Colon (tissue), 2 donors: ENCODE results near the gene COL6A1.
"Not testable (repeated sequence)": the region's sequence is repeated elsewhere in the genome, so short reads cannot be mapped to it uniquely, and the experiment has no call there.

Experiments used
- FAIRE-seq: peaks from 2 replicates; lab custom pipeline; 2012; peaks lifted over from hg19 to GRCh38; lab: Jason Lieb, UNC
- donor health status: control.
- donor health status: control.

COL6A1 gene

DNA sequence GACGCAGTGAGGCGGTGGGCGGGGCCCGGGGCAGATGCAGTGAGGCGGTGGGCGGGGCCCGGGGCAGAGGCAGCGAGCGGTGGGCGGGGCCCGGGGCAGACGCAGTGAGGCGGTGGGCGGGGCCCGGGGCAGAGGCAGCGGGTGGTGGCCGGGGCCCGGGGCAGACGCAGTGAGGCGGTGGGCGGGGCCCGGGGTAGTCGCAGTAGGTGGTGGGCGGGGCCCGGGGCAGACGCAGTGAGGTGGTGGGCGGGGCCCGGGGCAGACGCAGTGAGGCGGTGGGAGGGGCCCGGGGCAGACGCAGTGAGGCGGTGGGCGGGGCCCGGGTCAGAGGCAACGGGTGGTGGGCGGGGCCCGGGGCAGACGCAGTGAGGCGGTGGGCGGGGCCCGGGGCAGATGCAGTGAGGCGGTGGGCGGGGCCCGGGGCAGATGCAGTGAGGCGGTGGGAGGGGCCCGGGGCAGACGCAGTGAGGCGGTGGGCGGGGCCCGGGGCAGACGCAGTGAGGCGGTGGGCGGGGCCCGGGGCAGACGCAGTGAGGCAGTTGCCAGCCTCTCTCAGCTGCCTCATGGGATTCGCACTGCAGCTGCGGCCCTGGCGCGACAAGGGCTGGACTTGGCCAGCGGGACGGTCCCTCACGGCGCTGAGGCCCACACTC, 24.4 kb downstream of the COL6A1 start:
- not testable (repeated sequence) for FAIRE-seq

DNA sequence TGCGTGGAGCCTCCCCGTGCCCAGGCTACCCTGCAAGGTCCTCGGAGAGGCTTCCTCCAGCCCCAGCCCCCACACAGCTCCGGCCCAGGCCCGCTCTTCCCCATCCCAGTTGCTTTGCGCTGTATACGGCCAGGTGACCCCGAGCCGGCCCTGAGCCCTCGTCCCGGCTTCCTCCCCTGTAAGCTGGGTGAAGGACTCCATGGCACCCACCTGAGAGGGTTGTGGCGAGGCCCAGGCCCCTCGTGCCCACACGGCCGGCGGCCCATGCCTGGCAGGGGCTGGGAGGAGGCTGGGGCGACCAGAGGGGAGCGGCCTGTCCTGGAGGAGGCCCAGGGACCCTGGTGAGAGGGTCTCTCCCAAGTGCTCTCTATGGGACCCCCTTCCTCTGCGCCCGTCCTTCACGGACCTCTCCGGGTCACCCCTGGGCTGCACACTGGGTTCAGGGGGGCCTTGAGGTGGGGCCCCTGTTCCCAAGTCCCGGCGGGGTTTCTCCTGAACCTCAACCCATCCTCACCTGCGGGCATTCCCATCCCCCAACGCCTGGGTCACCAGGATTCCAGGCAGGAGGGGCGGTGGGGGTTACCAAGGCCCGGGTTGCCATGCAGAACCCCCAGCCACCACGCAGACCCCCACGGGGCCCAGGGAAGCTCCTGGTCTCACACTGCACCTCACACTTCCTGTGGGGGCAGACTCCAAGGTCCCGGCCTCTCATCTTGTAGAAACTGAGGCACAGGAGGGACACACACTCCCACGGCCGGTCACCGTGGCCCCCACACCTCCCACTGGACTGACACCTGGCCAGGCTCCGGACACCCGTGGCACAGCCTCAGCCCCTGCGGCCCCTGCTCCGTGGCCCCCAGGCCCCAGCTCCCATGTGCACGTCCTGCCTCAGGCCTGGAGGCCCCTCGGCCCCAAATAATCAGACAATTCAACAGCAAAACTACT, 25.2 kb downstream of the COL6A1 start:
- FAIRE-seq = no peak

DNA sequence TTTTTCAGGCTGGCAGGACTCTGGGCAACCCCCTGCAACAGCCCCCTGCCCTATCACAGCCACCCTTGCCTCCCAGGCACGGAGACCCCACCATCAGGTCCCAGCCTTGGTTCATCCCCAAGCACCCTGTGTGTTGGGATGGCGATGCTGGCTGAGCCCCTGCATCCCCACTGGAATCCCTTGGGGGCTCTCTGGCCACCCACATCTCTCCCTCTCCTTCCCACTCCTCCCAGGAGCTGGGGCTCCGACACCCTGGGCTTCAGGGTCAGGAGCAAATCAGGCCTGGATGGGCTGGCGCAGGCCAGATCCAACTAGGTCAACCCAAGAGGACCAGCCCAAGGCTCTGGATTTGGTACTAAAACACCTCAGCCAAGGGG, 25.9 kb downstream of the COL6A1 start:
- FAIRE-seq = no peak

DNA sequence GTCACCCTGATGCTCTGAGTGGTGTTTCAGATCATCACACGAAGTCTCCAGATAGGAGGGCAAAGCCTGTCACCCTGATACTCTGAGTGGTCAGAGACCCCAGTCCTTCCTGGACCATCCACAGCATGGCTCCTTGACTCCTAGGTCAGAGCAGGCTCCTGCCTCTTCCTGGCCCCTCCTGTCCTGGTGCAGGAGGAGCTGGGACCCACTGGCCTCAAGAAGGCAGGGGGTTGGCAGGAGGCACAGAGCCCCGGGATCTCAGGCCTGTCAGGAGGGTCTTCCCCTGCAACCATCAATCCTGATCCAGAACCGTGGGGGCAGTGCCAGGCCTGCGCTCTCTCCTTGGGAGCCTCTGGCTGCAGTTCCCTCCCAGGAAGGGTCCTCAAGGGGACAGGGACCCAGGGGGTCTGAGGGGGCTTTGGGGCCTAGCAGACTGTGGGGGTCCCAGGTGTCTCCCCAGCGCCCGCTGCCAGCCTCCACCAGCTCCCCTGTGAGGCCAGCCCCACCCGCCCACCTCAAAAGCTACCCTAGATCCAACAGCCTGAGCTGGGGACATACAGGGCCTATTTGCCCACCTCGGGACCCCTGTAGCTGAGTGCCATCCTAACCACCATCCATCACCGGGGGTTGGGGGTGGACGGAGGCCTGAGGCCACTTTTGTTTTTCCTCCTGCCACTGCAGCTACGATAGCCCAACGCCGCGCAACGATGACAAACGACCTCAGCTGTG, 27.5 kb downstream of the COL6A1 start:
- FAIRE-seq = no peak

DNA sequence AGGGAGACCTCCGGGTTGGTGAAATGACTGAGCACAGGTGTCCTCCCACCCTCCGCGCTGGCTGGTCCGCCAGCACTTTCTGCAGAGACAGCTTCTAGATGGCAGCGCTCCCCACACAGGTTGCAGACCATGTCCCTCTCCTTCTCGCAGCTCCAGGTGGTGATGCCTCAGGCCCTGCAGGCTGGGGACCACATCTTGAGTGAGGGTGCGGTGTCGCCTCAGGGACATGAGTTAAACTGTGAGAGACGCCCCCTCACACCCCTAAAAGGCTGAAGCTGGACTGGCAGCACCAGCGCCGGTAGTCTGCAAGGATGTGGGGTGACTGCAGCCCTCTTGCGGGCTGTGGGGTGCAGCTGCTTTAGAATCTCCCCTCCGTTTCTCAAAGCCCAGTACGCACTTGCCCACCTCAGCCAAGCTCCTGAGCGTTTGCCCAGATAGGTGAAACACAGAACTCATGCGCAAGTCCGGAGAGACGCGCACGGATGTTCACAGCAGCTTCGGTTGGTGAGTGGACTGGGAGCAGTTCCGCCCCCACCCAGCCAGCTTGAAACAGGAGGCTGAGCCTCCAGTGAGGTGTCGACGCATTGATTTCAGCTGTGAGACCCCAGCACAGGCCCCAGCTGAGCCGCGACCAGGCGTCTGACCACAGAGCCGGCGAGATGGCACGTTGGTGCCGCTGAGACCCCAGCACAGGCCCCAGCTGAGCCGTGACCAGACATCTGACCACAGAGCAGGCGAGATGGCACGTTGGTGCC, 28.6 kb downstream of the COL6A1 start:
- no peak for FAIRE-seq

DNA sequence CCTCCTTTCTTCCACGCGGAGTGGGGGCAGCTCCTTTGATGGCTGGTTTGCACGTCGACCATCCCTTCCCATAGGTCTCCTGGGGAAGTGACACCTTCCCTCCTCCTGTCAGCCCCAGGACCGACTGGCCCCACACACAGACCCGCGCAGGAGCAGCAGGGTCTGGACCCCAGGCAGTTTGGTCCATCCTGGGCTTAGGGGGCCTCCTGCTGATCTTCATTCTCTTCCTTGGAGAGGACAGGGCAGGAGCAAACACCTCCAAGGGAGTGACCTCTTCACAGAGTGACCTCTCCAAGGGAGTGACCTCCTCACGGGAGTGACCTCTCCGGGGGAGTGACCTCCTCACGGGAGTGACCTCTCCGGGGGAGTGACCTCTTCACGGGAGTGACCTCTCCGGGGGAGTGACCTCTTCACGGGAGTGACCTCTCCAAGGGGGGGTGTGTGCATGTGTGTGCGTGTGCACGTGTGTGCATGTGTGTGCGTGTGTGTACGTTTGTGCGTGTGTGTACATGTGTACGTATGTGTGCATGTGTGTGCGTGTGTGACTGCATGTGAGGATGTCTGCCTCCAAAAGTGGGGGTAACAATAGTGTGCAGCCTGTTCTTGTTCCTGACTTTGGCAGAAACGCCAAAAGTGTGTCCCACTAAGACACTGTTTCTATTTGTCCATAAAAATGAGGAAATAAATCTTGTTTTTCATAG, 29.8 kb downstream of the COL6A1 start:
- no peak for FAIRE-seq

DNA sequence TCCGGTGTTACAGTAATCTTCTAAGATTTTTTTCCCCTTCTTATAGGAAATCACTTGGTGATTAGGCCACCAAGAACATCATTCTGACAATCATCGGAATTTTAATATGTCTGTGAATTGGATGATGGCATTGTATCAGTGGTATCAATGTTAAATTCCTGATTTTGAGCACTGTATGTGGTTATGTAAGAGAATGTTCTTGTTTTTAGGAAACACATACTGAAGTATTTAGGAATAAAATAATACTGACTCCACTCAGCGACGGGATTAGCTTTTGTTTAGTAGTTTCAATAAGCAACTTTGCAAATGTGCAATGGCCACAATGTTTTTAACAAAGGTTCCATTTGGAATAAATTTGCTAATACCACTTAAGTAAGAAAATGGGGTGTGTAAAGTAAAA, 30.6 kb downstream of the COL6A1 start:
- no peak for FAIRE-seq

DNA sequence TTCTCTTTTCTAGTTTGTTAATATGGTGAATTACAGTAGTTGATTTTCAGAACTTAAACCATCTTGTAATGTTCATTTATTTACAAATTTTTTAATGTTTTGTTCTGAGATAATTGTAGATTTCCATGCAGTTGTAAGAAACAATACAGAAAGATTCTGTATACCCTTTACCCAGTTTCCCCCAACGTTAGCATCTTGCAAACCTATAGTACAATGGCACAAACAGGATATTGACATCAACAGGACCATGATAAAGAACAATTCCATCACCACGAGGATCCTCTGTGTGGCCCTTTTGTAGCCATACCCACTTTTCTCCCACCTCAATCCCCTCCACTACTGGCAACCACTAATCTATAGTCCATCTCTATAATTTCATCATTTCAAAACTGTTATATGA, 33.3 kb downstream of the COL6A1 start:
- no peak for FAIRE-seq

DNA sequence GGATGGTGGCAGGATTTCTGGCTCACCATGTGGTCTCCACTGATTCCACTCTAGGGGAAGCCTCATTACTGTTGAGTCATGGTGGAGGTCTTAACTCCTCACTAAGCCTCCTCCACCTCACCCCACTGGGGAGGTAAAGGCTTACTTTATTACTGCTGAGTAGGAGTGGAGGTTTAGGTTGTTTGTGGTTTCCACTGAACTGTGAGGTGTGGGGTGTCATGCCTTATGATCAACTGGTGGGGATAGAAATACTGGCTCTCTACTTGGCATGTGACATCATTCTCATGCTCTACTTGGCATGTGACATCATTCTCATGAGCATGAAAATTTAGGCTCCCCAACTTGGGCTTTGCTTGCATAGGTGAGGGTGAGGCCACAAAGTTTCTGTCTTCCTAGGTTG, 35.6 kb downstream of the COL6A1 start:
- FAIRE-seq = no peak

DNA sequence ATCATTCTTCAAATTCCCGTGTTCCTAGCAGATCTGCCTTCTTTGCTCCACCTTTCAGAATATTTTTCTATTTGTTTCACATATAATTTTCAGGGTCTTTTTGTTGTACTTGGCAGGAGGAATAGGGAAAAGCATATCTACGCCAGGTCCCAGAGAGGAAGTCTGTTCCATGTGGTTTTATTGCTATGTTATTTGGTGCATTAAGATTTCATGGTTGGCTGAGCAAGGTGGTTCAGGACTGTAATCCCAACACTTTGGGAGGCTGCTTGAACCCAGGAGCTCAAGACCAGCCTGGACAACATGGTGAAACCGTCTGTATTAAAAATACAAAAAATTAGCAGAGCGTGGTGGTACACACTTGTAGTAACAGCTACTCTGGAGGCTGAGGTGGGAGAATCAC, 36.1 kb downstream of the COL6A1 start:
- FAIRE-seq = no peak

DNA sequence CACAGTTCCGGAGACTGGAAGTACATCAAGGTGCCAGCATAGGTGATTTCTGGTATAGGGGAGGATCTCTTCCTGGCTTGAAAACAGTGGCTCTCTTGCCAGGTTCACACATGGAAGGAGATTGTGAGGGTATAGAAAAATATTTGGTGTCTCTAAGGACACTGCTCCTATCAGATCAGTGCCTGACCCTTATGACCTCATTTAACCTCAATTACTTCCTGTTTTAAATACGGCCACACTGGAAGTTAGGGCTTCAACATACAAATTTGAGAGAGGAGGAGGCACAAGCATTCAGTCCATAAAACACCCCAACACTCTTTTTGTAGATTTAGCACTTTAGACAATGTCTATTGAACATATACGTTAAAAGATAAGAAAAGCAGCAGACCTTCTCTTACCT, 37.0 kb downstream of the COL6A1 start:
- FAIRE-seq = no peak

DNA sequence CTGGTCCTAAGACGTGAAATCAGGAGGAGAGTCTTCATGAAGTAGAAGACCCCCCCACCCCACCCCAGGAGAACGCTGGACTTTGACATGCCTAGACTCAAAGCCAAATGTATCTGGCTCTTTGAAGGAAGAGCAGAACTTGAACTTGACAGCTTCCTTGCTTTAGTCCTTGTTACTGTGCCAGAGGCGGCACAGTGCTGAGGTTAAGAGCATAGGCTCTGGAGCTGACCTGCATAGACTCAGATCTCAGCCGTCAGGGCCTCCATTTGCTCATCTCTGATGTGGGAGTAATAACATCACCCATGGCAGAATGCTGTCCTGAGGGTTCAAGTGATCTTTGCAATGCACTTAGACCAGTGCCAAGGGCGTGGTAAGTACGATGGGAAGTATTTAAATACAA, 39.0 kb downstream of the COL6A1 start:
- FAIRE-seq = no peak

DNA sequence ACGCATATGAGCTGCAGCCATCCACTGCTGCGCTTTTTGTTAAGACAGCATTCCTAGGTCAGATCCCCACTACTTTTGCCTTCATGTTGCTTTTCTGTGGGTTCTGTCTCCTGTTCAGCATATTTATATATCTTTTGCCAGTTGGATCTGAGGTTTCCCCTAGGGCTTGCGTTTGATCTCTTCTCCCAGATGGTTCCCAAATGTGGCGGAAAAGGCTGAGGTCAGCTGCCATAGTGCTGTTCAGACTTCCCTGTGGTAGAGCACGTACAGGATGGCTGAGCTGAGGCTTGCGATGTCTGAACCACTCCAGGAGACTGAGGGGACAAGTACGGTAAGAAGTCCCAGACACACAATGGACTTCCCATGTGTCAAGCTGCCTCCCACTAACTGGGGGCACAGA, 39.8 kb downstream of the COL6A1 start:
- FAIRE-seq = no peak

DNA sequence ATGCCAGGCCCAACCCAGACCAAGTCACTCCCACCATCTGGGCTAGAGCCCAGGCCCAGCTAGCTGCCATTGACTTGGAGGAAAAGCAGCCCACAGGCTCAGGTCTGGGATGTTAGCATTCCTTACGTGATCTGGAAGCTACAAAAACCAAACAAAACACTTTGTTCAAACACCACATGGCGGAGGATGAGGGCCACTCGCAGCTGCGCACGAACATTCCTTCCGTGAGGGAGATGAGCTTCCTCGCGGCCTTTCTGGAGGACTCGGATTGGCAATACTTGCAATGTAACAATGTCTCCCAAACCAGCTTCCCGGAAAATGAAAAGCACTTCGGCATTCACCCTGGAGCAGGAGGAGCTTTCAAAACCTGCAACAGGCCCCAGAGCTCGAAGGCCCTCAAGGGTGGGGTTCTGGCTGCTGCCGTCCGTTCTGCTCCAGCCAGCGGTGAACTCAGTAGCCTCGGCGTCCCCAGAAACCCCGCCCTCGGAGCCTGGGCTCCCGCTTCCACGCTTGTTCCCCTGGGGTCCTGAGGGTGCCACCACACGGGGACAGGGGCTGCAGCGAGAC, 40.5 kb downstream of the COL6A1 start:
- no peak for FAIRE-seq

DNA sequence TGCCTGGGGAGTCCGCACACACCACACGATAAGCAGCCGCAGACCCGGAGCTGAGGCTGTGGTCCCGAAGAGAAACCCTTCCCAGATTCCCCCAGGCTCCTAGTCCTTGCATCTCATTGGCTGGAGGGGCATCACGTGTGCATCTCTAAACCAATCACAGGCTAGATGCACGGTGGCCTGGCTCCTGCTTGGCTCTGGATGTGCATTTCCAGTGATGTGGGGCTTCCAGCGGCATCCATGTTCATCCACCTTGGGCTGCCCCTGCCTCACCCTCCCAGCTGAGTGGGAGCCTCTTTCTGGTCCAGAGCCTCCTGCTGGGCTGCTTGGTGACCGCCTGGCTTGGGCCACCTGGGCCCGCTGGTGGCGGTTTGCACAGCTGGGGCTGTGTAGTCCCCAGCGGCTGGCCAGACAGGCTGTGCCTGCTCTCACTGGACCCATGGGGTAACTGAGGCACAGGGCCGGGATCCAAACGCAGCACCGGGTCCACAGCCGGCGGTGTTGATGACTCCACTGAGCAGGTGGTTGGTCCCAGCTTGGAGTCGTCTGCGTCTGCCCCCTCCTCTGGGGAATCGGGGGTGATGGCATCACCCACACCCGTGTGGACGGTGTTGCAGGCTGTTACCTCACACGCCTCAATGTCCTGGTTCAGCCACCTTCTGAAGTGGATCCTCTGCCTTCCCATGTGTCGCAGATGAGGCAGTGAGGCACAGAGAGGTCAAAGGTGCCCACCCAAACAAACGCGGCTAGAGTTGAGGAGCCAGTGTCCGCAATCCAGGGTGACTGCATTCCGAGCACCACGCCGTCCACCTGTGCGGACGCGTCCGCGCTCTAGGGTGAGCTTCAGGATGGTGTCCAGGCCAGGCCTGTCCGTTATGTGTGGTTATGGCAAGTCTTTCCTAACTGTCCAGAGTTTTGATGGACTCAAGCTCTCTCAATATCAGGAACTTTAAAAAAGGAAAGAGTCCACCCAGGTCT, 41.3 kb downstream of the COL6A1 start:
- FAIRE-seq = no peak

DNA sequence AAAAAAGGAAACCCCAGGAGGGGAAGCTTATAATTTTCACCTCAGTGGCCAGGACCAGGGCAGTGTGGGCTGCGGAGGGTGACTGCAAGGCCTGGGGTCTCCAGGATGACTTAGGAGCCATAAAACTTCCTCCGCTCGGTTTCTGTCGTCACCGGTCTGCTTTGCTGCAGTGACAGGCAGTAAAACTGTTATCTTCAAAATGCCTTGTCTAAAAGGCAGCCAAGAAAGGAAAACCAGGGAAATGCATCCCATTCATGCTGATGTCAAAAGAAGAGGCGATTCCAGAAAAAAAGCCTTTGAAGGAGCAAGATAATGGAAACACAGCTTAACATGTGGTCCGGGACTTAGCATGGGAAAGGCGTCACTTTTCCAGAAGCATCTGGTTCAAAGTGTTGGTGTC, 42.0 kb downstream of the COL6A1 start:
- FAIRE-seq = no peak

DNA sequence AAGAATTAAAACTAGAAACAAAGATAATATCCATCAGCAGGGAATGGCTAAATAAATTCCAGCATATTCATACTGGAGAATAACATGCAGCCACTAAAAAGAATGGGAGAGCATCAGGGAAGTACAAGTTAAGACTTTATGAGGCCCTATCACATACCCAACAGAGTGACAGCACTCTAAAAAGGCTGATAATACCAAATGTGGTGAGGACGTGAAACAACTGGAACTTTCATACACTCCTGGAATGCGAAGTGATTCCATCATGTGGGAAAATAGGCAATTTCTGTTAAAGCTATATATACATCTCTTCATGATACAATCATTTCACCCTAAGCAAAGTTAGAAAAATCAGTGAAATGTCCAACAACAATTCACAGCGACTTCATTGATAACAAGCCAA, 42.6 kb downstream of the COL6A1 start:
- no peak for FAIRE-seq

DNA sequence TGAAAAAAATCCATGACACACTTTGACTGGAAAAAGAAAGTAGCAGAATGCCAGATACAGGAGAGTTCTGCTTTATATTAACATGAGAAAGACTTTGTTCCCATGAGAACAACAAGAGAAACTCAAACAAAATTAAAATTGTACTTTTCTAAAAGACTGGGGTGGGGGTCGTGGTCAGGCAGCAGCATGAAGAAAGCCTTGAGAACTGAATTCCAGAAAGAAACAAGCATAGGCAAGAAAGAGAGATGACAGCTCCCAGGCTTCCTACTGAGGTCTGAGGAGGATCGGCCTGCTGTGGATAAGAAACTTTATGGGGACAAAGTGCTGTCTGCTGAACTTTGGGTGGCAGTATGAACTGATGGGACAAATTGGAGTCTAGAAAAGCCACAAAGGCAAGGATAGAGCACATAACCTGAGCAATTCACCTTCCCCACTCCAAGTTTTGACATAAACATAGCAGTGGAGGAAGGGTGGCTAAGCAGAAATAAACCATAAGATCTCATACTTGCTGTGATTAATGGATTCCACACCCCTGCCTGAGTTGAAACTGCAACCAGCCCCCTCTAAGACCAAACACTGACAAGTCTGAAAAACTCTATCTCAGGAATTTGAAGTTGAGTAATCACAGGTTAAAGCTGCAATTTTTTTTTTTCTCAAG, 43.7 kb downstream of the COL6A1 start:
- no peak for FAIRE-seq

DNA sequence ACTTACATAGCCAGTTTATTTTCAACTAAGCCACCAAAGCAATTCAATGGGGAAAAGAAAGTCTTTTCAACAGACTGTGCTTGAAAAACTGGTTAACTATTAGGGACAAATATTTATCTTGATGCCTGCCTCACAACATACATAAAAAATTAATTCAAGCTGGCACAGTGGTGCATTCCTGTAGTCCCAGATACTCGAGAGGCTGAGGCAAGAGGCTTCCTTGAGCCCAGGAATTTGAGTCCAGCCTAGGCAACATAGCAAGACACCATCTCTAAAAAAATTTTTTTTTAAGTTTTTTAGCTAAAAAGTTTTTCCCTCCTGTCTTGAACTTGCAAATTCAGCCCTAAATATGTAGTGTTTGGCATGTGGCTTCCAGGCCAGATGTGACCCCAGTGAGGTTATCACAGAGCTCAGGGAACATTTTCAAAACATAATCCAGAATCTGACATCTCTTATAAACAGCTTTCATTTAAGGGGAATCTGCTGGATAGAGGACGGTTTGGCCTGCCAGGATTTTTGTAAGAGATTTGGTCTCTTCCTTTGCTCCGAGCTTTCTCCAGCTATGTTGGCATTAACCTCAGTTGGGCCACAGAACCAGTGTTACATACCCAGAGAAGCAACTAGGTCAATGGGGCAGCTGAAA, 46.4 kb downstream of the COL6A1 start:
- FAIRE-seq = no peak
